ENCODE results near the gene ACBD6. TPM values are rescaled to one million over a fixed set of nuclear protein-coding genes. Genes with fewer than 3 reads are reported as not detected.

The ACBD6 gene
- total RNA-seq, 4 donors from 2014 or later = 33.3 to 44.0 (median 42.6) TPM

- TF ChIP-seq EP300 (IDR thresholded peaks at IDR 0.05) = no peak
- DNase-seq (ENCODE audit: extremely low spot score) = no peak
Measured at GRCh38 chr1:180540697-180541594, 38.6 kb upstream of the ACBD6 start.

GRCh38 chr1:180539136-180539535 is 36.8 kb upstream of the ACBD6 start:
- H3K27ac ChIP-seq (replicated peaks in 1 of 4) = no peak overlapping the region
- peaks cover 21 to 34% (median 32%) of the 10 kb centered on the region in 4 donors for H3K4me1 ChIP-seq
- TF ChIP-seq POLR2AphosphoS5 (IDR thresholded peaks at IDR 0.05) = no peak
- TF ChIP-seq CTCF (IDR thresholded peaks at IDR 0.05) = no peak
- no peaks in the 10 kb centered on the region for H3K27me3 ChIP-seq
- H3K9me3 ChIP-seq = no peaks in the 10 kb centered on the region
- DNase-seq (ENCODE audit: extremely low spot score) = no peak
- H3K4me3 ChIP-seq = no peak overlapping the region
- intact Hi-C loops (cut with DNase I) = loop anchor here (5.0 to 10.0 kb wide), 2 partner anchors 93 to 606 kb away; partner anchors contain the start of gene XPR1
- H3K36me3 ChIP-seq = no peaks in the 10 kb centered on the region
- WGBS = 96% methylated on average over 7 of the region's 7 CpGs

More at GRCh38 chr1:180540697-180541594, 38.6 kb upstream of the ACBD6 start:
- no peaks in the 10 kb centered on the region for H3K9me3 ChIP-seq
- H3K4me3 ChIP-seq = no peak overlapping the region
- no peaks in the 10 kb centered on the region for H3K36me3 ChIP-seq
- WGBS = 69% methylated on average over 14 of the region's 14 CpGs
- H3K4me1 ChIP-seq = peaks cover 21 to 35% (median 33%) of the 10 kb centered on the region in 4 donors
- H3K27me3 ChIP-seq = no peaks in the 10 kb centered on the region
- intact Hi-C loops (cut with DNase I) = no loop called here
- peak overlapping the region in 1 of 4 donors; percentile 56 for H3K27ac ChIP-seq (replicated peaks in 1 of 4)

- Histone ChIP-seq H3K4me1 (peaks cover 5 to 20% (median 16%) of the 10 kb centered on the region in 4 donors), H3K27ac (replicated peaks in 1 of 4) (no peak overlapping the region), H3K27me3 (no peaks in the 10 kb centered on the region), H3K9me3 (no peaks in the 10 kb centered on the region), H3K4me3 (no peak overlapping the region), H3K36me3 (no peaks in the 10 kb centered on the region)
- TF ChIP-seq CTCF (IDR thresholded peaks at IDR 0.05) = no peak
- TF ChIP-seq EP300 (IDR thresholded peaks at IDR 0.05) = no peak
- TF ChIP-seq POLR2AphosphoS5 (IDR thresholded peaks at IDR 0.05) = no peak
- intact Hi-C loops (cut with DNase I) = loop anchor here (5.0 to 10.0 kb wide), 2 partner anchors 95 to 608 kb away; partner anchors contain the start of gene XPR1
- DNase-seq (ENCODE audit: extremely low spot score) = no peak
- WGBS = 85% methylated on average over 7 of the region's 7 CpGs
Measured at GRCh38 chr1:180536821-180537372, 34.5 kb upstream of the ACBD6 start.

GRCh38 chr1:180535418-180535999 is 33.1 kb upstream of the ACBD6 start:
- no peak for TF ChIP-seq POLR2AphosphoS5 (IDR thresholded peaks at IDR 0.05)
- TF ChIP-seq POLR2A (IDR thresholded peaks at IDR 0.05; ENCODE audit: low read depth) = no peak
- TF ChIP-seq CTCF (IDR thresholded peaks at IDR 0.05) = no peak
- no peak for TF ChIP-seq EP300 (IDR thresholded peaks at IDR 0.05)
- intact Hi-C loops (cut with DNase I) = loop anchor here (5.0 to 10.0 kb wide), 2 partner anchors 97 to 609 kb away; partner anchors contain the start of gene XPR1
- DNase-seq (ENCODE audit: extremely low spot score) = no peak
- Histone ChIP-seq H3K9me3 (no peaks in the 10 kb centered on the region), H3K27me3 (no peaks in the 10 kb centered on the region), H3K4me3 (no peak overlapping the region), H3K36me3 (no peaks in the 10 kb centered on the region), H3K27ac (replicated peaks in 1 of 4) (no peak overlapping the region), H3K4me1 (peaks cover 4 to 12% (median 7%) of the 10 kb centered on the region in 4 donors)
- 93% methylated on average over 5 of the region's 5 CpGs for WGBS

GRCh38 chr1:180534214-180534613 is 31.8 kb upstream of the ACBD6 start:
- no peak for DNase-seq (ENCODE audit: extremely low spot score)
- no peaks in the 10 kb centered on the region for H3K36me3 ChIP-seq
- no peak overlapping the region for H3K4me3 ChIP-seq
- H3K4me1 ChIP-seq = peaks cover 4 to 9% (median 5%) of the 10 kb centered on the region in 4 donors
- intact Hi-C loops (cut with DNase I) = loop anchor here (5.0 to 10.0 kb wide), 2 partner anchors 328 to 611 kb away; no protein-coding TSS in a partner anchor
- whole genome bisulfite sequencing = 73% methylated on average over 7 of the region's 7 CpGs
- H3K9me3 ChIP-seq = no peaks in the 10 kb centered on the region
- no peak overlapping the region for H3K27ac ChIP-seq (replicated peaks in 1 of 4)
- H3K27me3 ChIP-seq = no peaks in the 10 kb centered on the region
- TF ChIP-seq EP300 (IDR thresholded peaks at IDR 0.05) (no peak), POLR2AphosphoS5 (IDR thresholded peaks at IDR 0.05) (no peak), CTCF (IDR thresholded peaks at IDR 0.05) (no peak)
